Activated naive CD4-positive, alpha-beta T cell (primary cell): ENCODE measurements around the gene PIP4K2C.
A peak's percentile ranks its signal among the peaks of the same experiment; 100 is the strongest.
"Not testable (repeated sequence)": the region's sequence is repeated elsewhere in the genome, so short reads cannot be mapped to it uniquely, and the experiment has no call there.

Experiments
- DNase-seq, 4 experiments: peaks; one replicate each; lab custom pipeline; 2025; lab: John Stamatoyannopoulos, UW

The PIP4K2C gene

GRCh38 chr12:57585156-57585555, 5.8 kb upstream of the PIP4K2C start:
- no peak for DNase-seq

- DNase-seq: no peak
Measured at GRCh38 chr12:57586128-57586527, 4.9 kb upstream of the PIP4K2C start.

GRCh38 chr12:57586832-57587429, 4.1 kb upstream of the PIP4K2C start:
- no peak for DNase-seq

DNA sequence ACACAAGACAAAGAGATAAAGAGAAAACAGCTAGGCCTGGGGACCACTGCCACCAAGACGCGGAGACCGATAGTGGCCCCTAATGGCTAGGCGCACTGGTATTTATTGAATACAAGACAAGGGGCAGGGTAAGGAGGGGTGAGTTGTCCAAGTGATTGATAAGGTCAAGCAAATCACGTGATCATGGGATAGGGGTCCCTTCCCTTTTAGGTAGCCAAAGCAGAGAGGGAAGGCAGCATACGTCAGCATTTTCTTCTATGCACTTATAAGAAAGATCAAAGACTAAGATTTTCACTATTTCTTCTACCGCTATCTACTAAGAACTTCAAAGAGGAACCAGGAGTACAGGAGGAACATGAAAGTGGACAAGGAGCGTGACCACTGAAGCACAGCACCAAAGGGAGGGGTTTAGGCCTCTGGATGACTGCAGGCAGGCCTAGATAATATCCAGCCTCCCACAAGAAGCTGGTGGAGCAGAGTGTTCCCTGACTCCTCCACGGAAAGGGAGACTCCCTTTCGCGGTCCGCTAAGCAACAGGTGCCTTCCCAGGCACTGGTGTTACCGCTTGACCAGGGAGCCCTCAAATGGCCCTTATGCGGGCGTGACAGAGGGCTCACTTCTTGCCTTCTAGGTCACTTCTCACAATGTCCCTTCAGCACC, 1.9 kb upstream of the PIP4K2C start:
- not testable (repeated sequence) for DNase-seq

GRCh38 chr12:57590479-57590863, 521 bp upstream of the PIP4K2C start:
- DNase-seq: no peak

GRCh38 chr12:57591782-57592325, 862 bp downstream of the PIP4K2C start:
- DNase-seq: no peak

DNA sequence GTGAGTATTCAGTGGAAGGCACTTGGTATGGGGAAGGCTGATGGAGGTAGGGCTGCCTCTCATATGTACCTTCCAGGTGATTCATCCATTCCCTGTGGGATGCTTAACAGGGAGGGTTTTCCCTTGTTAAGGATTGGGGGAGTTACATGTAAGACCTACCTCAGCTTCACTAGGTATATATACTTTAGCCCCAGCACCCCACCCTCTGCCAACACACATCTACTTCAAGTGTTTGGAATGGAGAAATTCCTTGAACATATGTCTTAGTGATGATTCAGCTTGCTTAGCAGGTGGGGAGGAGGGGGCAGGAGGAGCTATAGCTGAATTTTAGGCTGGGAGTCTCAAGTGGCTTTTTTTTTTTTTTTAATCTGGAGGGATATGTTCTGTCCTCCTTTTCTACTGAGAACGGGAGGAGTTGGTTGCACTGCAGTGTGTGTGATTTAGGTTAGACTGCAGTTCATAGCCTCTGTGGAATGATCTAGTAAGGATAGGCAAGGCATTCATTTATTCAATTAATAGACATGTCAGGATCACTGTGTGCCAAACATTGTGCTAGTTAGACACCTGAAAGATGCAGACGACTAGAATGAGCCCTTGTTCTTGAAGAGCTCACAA, 1.7 kb downstream of the PIP4K2C start:
- DNase-seq: no peak

GRCh38 chr12:57593187-57593586, 2.2 kb downstream of the PIP4K2C start:
- DNase-seq: no peak

DNA sequence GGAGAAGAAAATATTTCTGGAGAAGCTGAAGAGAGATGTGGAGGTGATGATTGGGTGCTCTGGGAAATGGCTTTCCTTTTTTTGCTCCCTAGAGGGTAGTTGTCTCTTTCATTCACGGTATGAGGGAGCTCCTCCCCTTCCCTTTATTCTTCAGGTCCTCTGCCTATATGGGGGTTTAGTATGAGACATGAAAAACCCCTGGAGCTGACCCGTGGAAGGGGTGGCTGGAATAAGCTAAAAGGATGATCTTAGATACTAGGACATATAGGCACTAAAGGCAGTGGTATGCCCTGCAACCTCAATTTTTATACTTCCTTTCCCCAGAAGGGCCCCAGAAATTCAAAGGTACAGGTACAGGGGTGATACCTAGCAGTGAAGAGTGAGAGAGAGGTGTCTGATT, 9.4 kb downstream of the PIP4K2C start:
- DNase-seq: no peak

DNA sequence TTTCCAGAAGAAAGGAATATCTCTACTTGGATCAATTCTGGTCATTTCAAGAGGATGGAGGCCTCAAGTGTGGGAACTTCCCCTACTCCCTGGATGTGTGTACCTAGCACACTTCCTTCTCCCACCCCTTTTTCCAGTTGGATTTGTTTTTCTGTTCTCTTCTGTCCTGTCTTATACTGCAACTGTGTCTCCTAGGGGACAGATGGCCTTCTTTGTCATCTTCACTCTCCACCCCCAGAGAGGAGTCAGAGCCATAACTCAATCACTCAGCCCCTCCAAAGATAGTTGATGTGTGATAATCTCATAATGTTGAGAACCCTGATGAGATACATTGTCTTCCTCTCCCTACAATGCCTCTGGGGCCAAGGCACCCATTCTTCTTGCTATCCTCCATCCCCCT, 11.6 kb downstream of the PIP4K2C start:
- no peak for DNase-seq

GRCh38 chr12:57603324-57603723, 12.3 kb downstream of the PIP4K2C start:
- no peak for DNase-seq

DNA sequence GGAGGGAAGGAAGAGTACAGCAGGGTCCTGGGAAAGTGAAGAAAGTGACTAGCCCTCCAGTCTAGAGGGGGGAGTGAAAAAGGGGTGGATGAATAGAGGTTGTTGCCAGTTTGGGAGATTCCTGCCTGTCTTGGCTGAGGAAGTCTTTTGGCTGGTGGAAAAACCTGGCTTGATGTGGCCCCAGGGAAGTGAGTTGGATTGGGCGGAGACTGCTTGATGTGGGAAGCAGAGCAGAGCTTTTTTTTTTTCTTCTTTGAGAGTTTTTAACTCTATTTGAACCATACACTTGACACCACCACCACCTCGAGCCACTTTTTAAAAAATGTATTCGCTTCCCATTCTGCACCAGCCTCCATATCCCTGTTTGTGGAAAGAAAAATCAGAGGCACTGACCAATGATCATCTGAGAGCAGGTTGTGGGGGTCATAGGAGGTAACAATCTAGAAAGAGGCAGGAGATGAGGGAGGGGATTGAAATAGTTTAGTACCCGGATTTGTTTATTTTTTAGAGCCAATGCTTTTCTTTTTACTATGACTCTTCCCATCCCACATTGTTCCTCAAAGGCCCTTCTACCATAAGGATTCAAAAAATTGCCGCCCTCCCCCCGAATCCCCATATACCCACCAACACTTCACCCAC, 12.9 kb downstream of the PIP4K2C start:
- no peak for DNase-seq

DNA sequence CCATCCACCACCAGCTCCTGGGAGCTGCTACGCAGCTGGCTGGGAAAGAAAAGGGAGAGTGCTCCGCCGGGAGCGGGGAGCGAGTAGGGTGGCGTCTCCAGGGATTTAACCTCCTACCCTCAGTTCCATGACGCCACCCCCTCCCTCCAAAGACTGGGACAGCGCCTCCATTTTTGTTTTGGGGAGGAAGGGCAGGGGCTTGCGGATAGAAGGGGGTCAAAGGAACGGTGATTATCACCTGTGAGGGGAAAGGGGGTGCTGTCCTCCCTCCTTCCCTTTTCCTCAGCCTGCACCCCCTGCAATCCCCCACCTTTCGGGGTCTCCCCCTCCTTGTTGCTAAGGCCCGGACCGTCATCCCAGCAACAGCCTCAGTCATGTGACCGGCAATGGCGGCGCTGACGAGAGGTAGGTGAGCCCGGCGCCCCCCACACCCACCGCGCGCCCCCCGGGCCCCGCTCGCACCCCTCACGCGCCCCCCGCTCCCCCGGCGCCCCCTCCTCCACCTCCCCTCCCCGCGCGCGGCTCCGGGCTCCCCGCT, 13.5 kb downstream of the PIP4K2C start, which contains the start of gene DTX3:
TSS of gene DTX3 (plus strand) at position 371 of the 538 bp plus-strand sequence. CDS start 1,694 bp downstream, outside the sequence.
- DNase-seq: peak in 1 of 4 experiments; percentile 28

- DNase-seq: no peak
Measured at GRCh38 chr12:57604992-57605810, 14.2 kb downstream of the PIP4K2C start.

DNA sequence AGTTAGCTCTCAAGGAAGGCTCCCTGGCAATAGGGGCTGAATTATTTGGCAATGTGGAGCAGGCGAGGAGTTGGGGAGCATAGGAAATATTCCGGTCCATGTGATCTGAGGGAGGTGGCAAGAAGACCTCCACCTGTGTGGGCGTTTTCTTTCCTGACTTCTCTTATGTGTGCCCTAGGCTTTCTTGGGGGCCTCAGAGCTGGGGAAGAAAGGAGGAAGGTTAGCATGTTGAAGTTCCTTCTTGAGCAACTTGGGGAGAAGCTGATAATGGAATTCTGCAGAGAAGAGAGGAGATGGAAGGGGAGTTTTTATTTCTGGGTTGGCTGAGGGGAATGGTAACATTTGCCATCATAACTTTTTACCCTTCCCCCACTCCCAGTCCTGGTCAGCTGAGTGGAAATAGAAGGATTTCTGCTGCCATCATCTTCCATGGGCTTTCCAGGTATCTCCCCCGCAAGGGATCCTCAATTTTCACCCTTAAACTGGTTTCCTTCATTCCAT, 14.9 kb downstream of the PIP4K2C start:
- DNase-seq: no peak

GRCh38 chr12:57606399-57606798, 15.4 kb downstream of the PIP4K2C start:
- DNase-seq: no peak

GRCh38 chr12:57606821-57607220, 15.8 kb downstream of the PIP4K2C start:
- no peak for DNase-seq

- no peak for DNase-seq
Measured at GRCh38 chr12:57607958-57608663, 17.1 kb downstream of the PIP4K2C start.

- no peak for DNase-seq
Measured at GRCh38 chr12:57609101-57609780, 18.2 kb downstream of the PIP4K2C start.
